Lower leg skin (tissue), 4 donors: ENCODE measurements around the gene SLC30A3. TPM values are rescaled to one million over a fixed set of nuclear protein-coding genes. Genes with fewer than 3 reads are reported as not detected.

Experiments used
- DNase-seq, 2 donors: peaks; one replicate each; pipeline ENCODE4 v3.0.0-alpha.2; 2019; ENCODE audit warnings: low spot score in 2 of 2
- H3K4me3 ChIP-seq: fragments of 200-600 bp; sonication (generic); 2 replicates; pipeline ENCODE4 v1.5.1; 2017; ENCODE audit warnings: mild to moderate bottlenecking, low read depth; ENCODE audit not compliant: poor library complexity, severe bottlenecking
- POLR2A ChIP-seq, 2 donors: fragments of 450-650 bp; IDR thresholded peaks; one replicate each; pipeline ENCODE4 v1.6.1; 2016 to 2017; ENCODE audit warnings: antibody characterized with exemption in 2 of 2, mild to moderate bottlenecking in 1 of 2, moderate library complexity in 1 of 2
- WGBS, 2 donors: methylation state at CpG; one replicate each; pipeline ENCODE4 v1.1.5; 2018; 5-methylcytosine and 5-hydroxymethylcytosine counted together
- intact Hi-C: fragments of 100-400 bp; cut with DNase I; formaldehyde crosslinking; loops from one replicate; pipeline ENCODE4 v1.15.0; 2023; ENCODE audit warnings: low total_unique reads
- total RNA-seq, 4 donors: library from RNA; depleted of rRNA; stranded (reverse); fragments of >200 nt; gene quantifications; one replicate each; pipeline ENCODE4 v1.1.0, GENCODE V29; 2016
- TF ChIP-seq, protein P1 (sequence below), 3 donors: fragments of 450-650 bp; IDR thresholded peaks; one replicate each; pipeline ENCODE4 v1.5.1; 2016; ENCODE audit warnings: antibody characterized with exemption in 3 of 3, mild to moderate bottlenecking in 3 of 3, moderate library complexity in 2 of 3

The SLC30A3 gene
- total RNA-seq, 4 donors from 2014 or later: 0.15 TPM; not detected in 3

DNA sequence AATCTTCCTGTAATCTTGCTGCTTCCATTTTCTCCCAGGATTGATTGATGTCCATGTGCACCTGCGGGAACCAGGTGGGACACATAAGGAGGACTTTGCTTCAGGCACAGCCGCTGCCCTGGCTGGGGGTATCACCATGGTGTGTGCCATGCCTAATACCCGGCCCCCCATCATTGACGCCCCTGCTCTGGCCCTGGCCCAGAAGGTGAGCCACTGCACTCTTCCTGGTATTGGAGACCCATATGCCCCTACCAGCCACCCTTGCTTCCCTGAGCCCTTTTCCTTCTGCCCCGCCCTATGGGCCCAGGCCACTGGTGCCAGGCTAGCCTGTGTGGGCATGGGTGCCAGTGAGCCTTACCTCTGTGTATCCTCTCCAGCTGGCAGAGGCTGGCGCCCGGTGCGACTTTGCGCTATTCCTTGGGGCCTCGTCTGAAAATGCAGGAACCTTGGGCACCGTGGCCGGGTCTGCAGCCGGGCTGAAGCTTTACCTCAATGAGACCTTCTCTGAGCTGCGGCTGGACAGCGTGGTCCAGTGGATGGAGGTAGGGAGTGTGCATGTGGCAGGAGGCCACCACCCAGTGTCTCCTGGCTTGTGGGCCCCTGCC lies 25.4 kb downstream of the SLC30A3 start:
- WGBS, 2 donors: 91 to 97% methylated on average over 14 to 15 of the region's 15 CpGs
- no peak for DNase-seq
- TF ChIP-seq, protein P1, sequence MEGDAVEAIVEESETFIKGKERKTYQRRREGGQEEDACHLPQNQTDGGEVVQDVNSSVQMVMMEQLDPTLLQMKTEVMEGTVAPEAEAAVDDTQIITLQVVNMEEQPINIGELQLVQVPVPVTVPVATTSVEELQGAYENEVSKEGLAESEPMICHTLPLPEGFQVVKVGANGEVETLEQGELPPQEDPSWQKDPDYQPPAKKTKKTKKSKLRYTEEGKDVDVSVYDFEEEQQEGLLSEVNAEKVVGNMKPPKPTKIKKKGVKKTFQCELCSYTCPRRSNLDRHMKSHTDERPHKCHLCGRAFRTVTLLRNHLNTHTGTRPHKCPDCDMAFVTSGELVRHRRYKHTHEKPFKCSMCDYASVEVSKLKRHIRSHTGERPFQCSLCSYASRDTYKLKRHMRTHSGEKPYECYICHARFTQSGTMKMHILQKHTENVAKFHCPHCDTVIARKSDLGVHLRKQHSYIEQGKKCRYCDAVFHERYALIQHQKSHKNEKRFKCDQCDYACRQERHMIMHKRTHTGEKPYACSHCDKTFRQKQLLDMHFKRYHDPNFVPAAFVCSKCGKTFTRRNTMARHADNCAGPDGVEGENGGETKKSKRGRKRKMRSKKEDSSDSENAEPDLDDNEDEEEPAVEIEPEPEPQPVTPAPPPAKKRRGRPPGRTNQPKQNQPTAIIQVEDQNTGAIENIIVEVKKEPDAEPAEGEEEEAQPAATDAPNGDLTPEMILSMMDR (IDR thresholded peaks at IDR 0.05): no peak
- TF ChIP-seq POLR2A (IDR thresholded peaks at IDR 0.05): no peak
- intact Hi-C loops: no loop called here
- no peak overlapping the region for H3K4me3 ChIP-seq

DNA sequence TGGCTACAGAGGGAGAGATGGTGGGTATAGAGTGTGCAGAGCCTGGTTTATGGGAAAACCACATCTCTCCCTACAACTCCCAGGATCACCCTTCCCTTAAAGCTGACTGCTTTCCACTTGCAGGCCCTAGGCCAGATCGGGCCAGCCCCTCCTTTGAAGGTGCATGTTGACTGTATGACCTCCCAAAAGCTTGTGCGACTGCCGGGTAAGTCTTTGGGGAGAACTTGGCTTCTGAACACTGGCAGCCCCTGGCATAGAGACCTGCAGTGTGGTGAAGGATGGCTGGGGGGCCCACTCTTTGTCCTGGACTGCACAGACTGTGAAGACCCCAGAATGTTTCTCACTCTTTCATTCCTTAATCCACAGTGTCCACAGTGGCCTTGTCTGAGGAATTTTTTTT lies 26.2 kb downstream of the SLC30A3 start:
- no peak for DNase-seq
- no peak overlapping the region for H3K4me3 ChIP-seq
- TF ChIP-seq, protein P1 (IDR thresholded peaks at IDR 0.05): no peak
- no peak for TF ChIP-seq POLR2A (IDR thresholded peaks at IDR 0.05)
- 88 to 92% methylated on average over 3 of the region's 3 CpGs for WGBS, 2 donors
- intact Hi-C loops: no loop called here

DNA sequence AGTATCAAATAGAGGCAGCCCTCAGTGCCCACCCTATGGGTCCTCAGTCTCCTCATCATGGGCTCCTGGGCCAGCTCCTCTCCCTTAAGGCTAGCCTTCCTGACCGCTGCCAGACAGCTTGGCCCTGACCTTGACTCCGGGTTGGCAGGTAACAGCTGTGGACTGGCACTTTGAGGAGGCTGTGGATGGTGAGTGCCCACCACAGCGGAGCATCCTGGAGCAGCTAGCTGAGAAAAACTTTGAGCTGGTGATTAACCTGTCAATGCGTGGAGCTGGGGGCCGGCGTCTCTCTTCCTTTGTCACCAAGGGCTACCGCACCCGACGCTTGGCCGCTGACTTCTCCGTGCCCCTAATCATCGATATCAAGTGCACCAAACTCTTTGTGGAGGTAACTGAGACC lies 26.7 kb downstream of the SLC30A3 start:
- no peak overlapping the region for H3K4me3 ChIP-seq
- WGBS, 2 donors: 95 to 96% methylated on average over 11 to 12 of the region's 12 CpGs
- intact Hi-C loops: no loop called here
- no peak for TF ChIP-seq POLR2A (IDR thresholded peaks at IDR 0.05)
- TF ChIP-seq, protein P1 (IDR thresholded peaks at IDR 0.05): no peak
- no peak for DNase-seq

DNA sequence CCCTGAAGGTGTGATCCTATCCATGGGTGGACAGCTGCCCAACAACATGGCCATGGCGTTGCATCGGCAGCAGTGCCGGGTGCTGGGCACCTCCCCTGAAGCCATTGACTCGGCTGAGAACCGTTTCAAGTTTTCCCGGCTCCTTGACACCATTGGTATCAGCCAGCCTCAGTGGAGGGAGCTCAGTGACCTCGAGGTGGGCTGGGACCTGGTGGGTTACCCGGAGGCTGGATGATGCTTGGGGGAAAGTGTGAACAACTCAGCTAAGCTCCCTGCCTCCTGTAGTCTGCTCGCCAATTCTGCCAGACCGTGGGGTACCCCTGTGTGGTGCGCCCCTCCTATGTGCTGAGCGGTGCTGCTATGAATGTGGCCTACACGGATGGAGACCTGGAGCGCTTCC lies 29.5 kb downstream of the SLC30A3 start:
- DNase-seq: no peak
- TF ChIP-seq, protein P1 (IDR thresholded peaks at IDR 0.05): no peak
- H3K4me3 ChIP-seq: no peak overlapping the region
- intact Hi-C loops: no loop called here
- 96% methylated on average over 13 to 14 of the region's 14 CpGs for WGBS, 2 donors

DNA sequence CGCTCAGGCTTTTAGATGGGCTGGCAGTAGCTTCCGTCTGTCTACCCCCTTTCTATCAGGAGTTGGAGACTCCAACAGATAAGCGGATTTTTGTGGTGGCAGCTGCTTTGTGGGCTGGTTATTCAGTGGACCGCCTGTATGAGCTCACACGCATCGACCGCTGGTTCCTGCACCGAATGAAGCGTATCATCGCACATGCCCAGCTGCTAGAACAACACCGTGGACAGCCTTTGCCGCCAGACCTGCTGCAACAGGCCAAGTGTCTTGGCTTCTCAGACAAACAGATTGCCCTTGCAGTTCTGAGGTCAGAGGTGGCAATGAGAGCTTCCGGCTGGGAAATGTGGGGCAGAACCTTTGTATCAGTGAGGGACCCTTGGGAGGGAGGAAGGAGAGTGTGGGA lies 30.9 kb downstream of the SLC30A3 start:
- TF ChIP-seq, protein P1 (IDR thresholded peaks at IDR 0.05): no peak
- no peak for TF ChIP-seq POLR2A (IDR thresholded peaks at IDR 0.05)
- H3K4me3 ChIP-seq: no peak overlapping the region
- no peak for DNase-seq
- intact Hi-C loops: no loop called here
- WGBS, 2 donors: 96 to 97% methylated on average over 13 of the region's 13 CpGs

DNA sequence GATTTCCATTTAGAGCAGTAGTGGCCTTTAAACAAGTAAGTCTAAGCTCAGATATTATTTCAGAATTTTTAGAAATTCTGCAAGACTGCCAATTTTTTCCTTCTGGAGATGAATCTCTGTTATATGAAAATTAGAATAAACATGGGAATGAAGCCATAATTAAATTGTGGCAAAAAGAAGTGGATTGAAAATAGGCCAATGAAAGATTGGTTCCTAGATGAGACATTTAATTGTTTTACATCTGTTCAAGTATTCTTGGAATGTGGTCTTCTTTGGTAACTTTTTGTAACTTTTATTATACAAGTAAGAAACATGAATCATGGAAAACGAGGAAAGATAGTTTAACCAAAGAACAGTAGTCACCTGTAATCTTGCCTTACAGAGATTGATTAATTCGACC lies 35.3 kb downstream of the SLC30A3 start:
- H3K4me3 ChIP-seq: no peak overlapping the region
- 77% methylated on average over 2 of the region's 2 CpGs for WGBS, 2 donors
- DNase-seq: no peak
- intact Hi-C loops: no loop called here
- TF ChIP-seq POLR2A (IDR thresholded peaks at IDR 0.05): no peak
- TF ChIP-seq, protein P1 (IDR thresholded peaks at IDR 0.05): no peak
